ENCODE measurements around the gene SLC17A5. TPM values are rescaled to one million over a fixed set of nuclear protein-coding genes. Genes with fewer than 3 reads are reported as not detected.

Gene SLC17A5
- total and polyA plus RNA-seq, 2 donors from 2014 or later, result 15.5 to 18.2 TPM

DNA sequence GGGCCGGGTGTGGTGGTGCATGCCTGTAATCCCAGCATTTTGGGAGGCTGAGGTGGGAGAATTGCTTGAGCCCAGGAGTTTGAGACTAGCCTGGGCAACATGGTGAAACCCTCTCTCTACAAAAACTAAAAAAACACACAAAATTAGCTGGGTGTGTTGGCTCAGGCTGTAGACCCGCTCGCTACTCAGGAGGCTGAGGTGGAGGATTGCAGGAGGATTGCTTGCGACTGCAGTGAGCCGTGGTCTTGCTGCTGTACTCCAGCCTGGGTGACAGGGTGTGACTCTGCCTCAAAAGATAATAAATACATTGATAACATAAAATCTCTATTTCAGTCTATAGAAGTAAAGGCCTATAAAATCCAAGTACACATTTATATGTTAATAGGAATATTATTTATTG, 49.3 kb downstream of the SLC17A5 start:
- Histone ChIP-seq H3K9ac (ENCODE audit: low read length in 3 of 3) (no peak overlapping the region), H3K36me3 (ENCODE audit: control insufficient read depth in 2 of 3, insufficient read depth in 3 of 3, low read length in 3 of 3) (peaks cover 0 to 12% (median 3%) of the 10 kb centered on the region in 3 donors), H3K27me3 (ENCODE audit: control insufficient read depth, insufficient read depth, low read length) (no peaks in the 10 kb centered on the region), H3K9me3 (ENCODE audit: control insufficient read depth in 2 of 3, insufficient read depth in 1 of 3, low read length in 3 of 3) (no peaks in the 10 kb centered on the region), H3K4me1 (ENCODE audit: control insufficient read depth in 2 of 3, insufficient read depth in 2 of 3, low read depth in 1 of 3, low read length in 3 of 3) (peaks cover 0 to 2% (median 0%) of the 10 kb centered on the region in 3 donors), H3K27ac (ENCODE audit: low read depth in 2 of 2, low read length in 2 of 2) (no peak overlapping the region), H3K4me3 (ENCODE audit: low read length in 3 of 3) (no peak overlapping the region)
- TF ChIP-seq, protein P1, sequence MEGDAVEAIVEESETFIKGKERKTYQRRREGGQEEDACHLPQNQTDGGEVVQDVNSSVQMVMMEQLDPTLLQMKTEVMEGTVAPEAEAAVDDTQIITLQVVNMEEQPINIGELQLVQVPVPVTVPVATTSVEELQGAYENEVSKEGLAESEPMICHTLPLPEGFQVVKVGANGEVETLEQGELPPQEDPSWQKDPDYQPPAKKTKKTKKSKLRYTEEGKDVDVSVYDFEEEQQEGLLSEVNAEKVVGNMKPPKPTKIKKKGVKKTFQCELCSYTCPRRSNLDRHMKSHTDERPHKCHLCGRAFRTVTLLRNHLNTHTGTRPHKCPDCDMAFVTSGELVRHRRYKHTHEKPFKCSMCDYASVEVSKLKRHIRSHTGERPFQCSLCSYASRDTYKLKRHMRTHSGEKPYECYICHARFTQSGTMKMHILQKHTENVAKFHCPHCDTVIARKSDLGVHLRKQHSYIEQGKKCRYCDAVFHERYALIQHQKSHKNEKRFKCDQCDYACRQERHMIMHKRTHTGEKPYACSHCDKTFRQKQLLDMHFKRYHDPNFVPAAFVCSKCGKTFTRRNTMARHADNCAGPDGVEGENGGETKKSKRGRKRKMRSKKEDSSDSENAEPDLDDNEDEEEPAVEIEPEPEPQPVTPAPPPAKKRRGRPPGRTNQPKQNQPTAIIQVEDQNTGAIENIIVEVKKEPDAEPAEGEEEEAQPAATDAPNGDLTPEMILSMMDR (IDR thresholded peaks at IDR 0.05; ENCODE audit: borderline replicate concordance, extremely low read depth, insufficient read depth), result no peak
- no peak for FAIRE-seq
- no peak for DNase-seq
- intact Hi-C loops (cut with DNase I), result no loop called here

DNA sequence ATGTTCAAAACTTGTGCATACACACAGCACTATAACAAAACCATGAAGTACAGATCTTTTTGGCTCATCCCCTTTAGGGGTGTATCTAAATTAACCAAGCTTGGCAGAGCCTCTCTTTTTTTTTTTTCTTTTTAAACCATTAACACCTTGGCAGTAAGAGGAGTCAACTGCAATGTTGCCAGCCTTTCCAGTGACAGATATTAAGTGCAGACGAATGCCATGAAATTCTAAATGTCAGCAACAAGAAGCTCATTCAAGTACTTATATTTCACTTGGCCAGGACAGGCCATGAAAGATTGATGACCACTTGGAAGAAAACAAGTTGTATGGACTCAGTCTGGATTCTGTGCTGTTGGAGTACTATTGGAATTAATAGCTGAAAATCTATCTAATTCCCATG, 49.8 kb downstream of the SLC17A5 start:
- intact Hi-C loops (cut with DNase I), result no loop called here
- no peaks in the 10 kb centered on the region for H3K27me3 ChIP-seq (ENCODE audit: control insufficient read depth, insufficient read depth, low read length)
- DNase-seq, result peak in 2 of 5 donors; percentile 12 to 28
- no peaks in the 10 kb centered on the region for H3K9me3 ChIP-seq (ENCODE audit: control insufficient read depth in 2 of 3, insufficient read depth in 1 of 3, low read length in 3 of 3)
- TF ChIP-seq, protein P1 (IDR thresholded peaks at IDR 0.05; ENCODE audit: borderline replicate concordance, extremely low read depth, insufficient read depth), result no peak
- H3K4me1 ChIP-seq (ENCODE audit: control insufficient read depth in 2 of 3, insufficient read depth in 2 of 3, low read depth in 1 of 3, low read length in 3 of 3), result peaks cover 0 to 2% (median 0%) of the 10 kb centered on the region in 3 donors
- peaks cover 0 to 10% (median 3%) of the 10 kb centered on the region in 3 donors for H3K36me3 ChIP-seq (ENCODE audit: control insufficient read depth in 2 of 3, insufficient read depth in 3 of 3, low read length in 3 of 3)
- no peak for FAIRE-seq
- H3K4me3 ChIP-seq (ENCODE audit: low read length in 3 of 3), result no peak overlapping the region
- H3K27ac ChIP-seq (ENCODE audit: low read depth in 2 of 2, low read length in 2 of 2), result no peak overlapping the region
- no peak overlapping the region for H3K9ac ChIP-seq (ENCODE audit: low read length in 3 of 3)

DNA sequence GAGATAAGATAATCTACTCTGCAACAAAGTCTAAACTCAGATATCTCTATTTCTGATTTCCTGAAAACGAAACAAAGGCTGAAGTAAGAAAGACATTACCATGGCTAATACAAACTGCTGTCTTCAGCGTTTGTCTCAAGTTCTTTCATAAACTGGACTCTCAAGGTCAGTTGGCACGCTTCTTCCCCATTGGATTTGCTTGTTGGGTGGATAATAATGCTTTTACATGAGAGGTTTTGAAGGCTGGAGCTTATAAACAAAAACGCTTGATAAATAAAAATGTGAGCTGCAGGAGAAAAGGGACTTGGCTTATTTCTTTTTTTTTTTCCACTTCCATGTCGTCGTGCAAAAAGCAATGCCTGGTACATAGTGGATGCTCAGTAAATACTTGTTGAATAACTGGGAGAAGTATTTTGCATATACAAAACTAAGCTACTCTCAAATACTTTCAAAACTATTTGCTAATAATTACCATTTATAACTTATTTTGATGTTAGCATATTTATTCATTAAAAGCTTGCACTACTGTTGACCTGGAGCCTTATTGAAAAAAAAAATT, 67.3 kb downstream of the SLC17A5 start:
- TF ChIP-seq, protein P1 (IDR thresholded peaks at IDR 0.05; ENCODE audit: borderline replicate concordance, extremely low read depth, insufficient read depth), result no peak
- peak in 2 of 5 donors; percentile 19 to 40 for DNase-seq
- Histone ChIP-seq H3K9me3 (ENCODE audit: control insufficient read depth in 2 of 3, insufficient read depth in 1 of 3, low read length in 3 of 3) (no peaks in the 10 kb centered on the region), H3K4me1 (ENCODE audit: control insufficient read depth in 2 of 3, insufficient read depth in 2 of 3, low read depth in 1 of 3, low read length in 3 of 3) (peaks cover 0 to 10% (median 7%) of the 10 kb centered on the region in 3 donors), H3K27ac (ENCODE audit: low read depth in 2 of 2, low read length in 2 of 2) (peak overlapping the region; percentile 84 to 98), H3K27me3 (ENCODE audit: control insufficient read depth, insufficient read depth, low read length) (no peaks in the 10 kb centered on the region), H3K9ac (ENCODE audit: low read length in 3 of 3) (peak overlapping the region; percentile 2 to 61 (median 53)), H3K4me3 (ENCODE audit: low read length in 3 of 3) (peak overlapping the region in 2 of 3 donors; percentile 5 to 35), H3K36me3 (ENCODE audit: control insufficient read depth in 2 of 3, insufficient read depth in 3 of 3, low read length in 3 of 3) (no peaks in the 10 kb centered on the region)
- intact Hi-C loops (cut with DNase I), result no loop called here
- FAIRE-seq, result no peak

Data from kidney (tissue), 14 donors.